Parathyroid adenoma (tissue), 2 donors: ENCODE data around the gene C12orf43.

Source experiments
- H2AFZ ChIP-seq: fragments of 300-600 bp; sonication (generic); one replicate; pipeline ENCODE4 v1.7.0; 2017; ENCODE audit warnings: antibody characterized with exemption, mild to moderate bottlenecking
- H3K27ac ChIP-seq: fragments of 300-600 bp; sonication (generic); one replicate; pipeline ENCODE4 v1.7.0; 2017
- H3K27me3 ChIP-seq: fragments of 300-600 bp; sonication (generic); one replicate; pipeline ENCODE4 v1.7.0; 2017; ENCODE audit warnings: low read length; ENCODE audit not compliant: control insufficient read depth, insufficient read depth
- H3K36me3 ChIP-seq: fragments of 300-600 bp; sonication (generic); one replicate; pipeline ENCODE4 v1.7.0; 2017; ENCODE audit warnings: low read length; ENCODE audit not compliant: control insufficient read depth, insufficient read depth
- H3K4me1 ChIP-seq: fragments of 300-600 bp; sonication (generic); one replicate; pipeline ENCODE4 v1.7.0; 2017; ENCODE audit warnings: control low read depth
- H3K4me2 ChIP-seq: fragments of 300-600 bp; sonication (generic); one replicate; pipeline ENCODE4 v1.7.0; 2017; ENCODE audit warnings: low read length
- H3K4me3 ChIP-seq: fragments of 300-600 bp; sonication (generic); one replicate; pipeline ENCODE4 v1.7.0; 2017; ENCODE audit warnings: low read depth, low read length
- H3K79me2 ChIP-seq: fragments of 300-600 bp; sonication (generic); one replicate; pipeline ENCODE4 v1.7.0; 2017; ENCODE audit warnings: control low read depth
- H3K9ac ChIP-seq: fragments of 300-600 bp; sonication (generic); one replicate; pipeline ENCODE4 v1.7.0; 2017; ENCODE audit warnings: mild to moderate bottlenecking
- H3K9me3 ChIP-seq: fragments of 300-600 bp; sonication (generic); one replicate; pipeline ENCODE4 v1.7.0; 2017; ENCODE audit warnings: low read length; ENCODE audit not compliant: control insufficient read depth
- CTCF ChIP-seq: fragments of 300-600 bp; sonication (generic); IDR thresholded peaks from one replicate; pipeline ENCODE4 v1.7.0; 2017; ENCODE audit warnings: antibody characterized with exemption, mild to moderate bottlenecking
- donor health status: primary hyperparathyroidism.

Gene C12orf43

GRCh38 chr12:120972870-120973543 lies 43.3 kb downstream of the C12orf43 start:
- H3K27ac ChIP-seq, result no peak overlapping the region
- H3K4me3 ChIP-seq, result no peak overlapping the region
- no peak overlapping the region for H3K4me2 ChIP-seq
- no peaks in the 10 kb centered on the region for H3K27me3 ChIP-seq
- no peak overlapping the region for H2AFZ ChIP-seq
- H3K36me3 ChIP-seq, result no peaks in the 10 kb centered on the region
- peaks cover 8% of the 10 kb centered on the region for H3K4me1 ChIP-seq
- no peak for TF ChIP-seq CTCF
- no peak overlapping the region for H3K9ac ChIP-seq
- H3K79me2 ChIP-seq, result no peaks in the 10 kb centered on the region
- H3K9me3 ChIP-seq, result no peaks in the 10 kb centered on the region

- no peak overlapping the region for H3K4me2 ChIP-seq
- H3K9ac ChIP-seq, result no peak overlapping the region
- no peaks in the 10 kb centered on the region for H3K79me2 ChIP-seq
- H3K9me3 ChIP-seq, result no peaks in the 10 kb centered on the region
- no peaks in the 10 kb centered on the region for H3K36me3 ChIP-seq
- H2AFZ ChIP-seq, result peak overlapping the region; percentile 54
- peaks cover 8% of the 10 kb centered on the region for H3K4me1 ChIP-seq
- no peaks in the 10 kb centered on the region for H3K27me3 ChIP-seq
- H3K4me3 ChIP-seq, result no peak overlapping the region
- TF ChIP-seq CTCF, result peak; percentile 87
- H3K27ac ChIP-seq, result no peak overlapping the region
These were observed 44.7 kb downstream of the C12orf43 start for GRCh38 chr12:120971299-120972180.

- peak overlapping the region; percentile 11 for H2AFZ ChIP-seq
- H3K9ac ChIP-seq, result no peak overlapping the region
- H3K4me2 ChIP-seq, result no peak overlapping the region
- no peaks in the 10 kb centered on the region for H3K36me3 ChIP-seq
- H3K27ac ChIP-seq, result no peak overlapping the region
- no peak overlapping the region for H3K4me3 ChIP-seq
- H3K79me2 ChIP-seq, result no peaks in the 10 kb centered on the region
- TF ChIP-seq CTCF, result no peak
- H3K27me3 ChIP-seq, result no peaks in the 10 kb centered on the region
- no peaks in the 10 kb centered on the region for H3K9me3 ChIP-seq
- peaks cover 8% of the 10 kb centered on the region for H3K4me1 ChIP-seq
These were observed 46.0 kb downstream of the C12orf43 start for GRCh38 chr12:120970310-120970709.

- no peak for TF ChIP-seq CTCF
- Histone ChIP-seq H3K9me3 (no peaks in the 10 kb centered on the region), H3K79me2 (no peaks in the 10 kb centered on the region), H2AFZ (no peak overlapping the region), H3K9ac (no peak overlapping the region), H3K36me3 (no peaks in the 10 kb centered on the region), H3K4me3 (no peak overlapping the region), H3K27ac (no peak overlapping the region), H3K4me1 (peaks cover 12% of the 10 kb centered on the region), H3K27me3 (no peaks in the 10 kb centered on the region), H3K4me2 (no peak overlapping the region)
These were observed 50.7 kb downstream of the C12orf43 start for GRCh38 chr12:120965534-120966091.
